Neural progenitor cell (in vitro differentiated cells): ENCODE data around the gene INPP5D. TPM values are rescaled to one million over a fixed set of nuclear protein-coding genes. Genes with fewer than 3 reads are reported as not detected.

Experiments
- DNase-seq: peaks from one replicate; pipeline ENCODE4 v3.0.0-alpha.2; 2016; ENCODE audit warnings: low spot score
- H2AFZ ChIP-seq: fragments of 200-600 bp; sonication (generic); replicated peaks from 2 replicates; pipeline ENCODE4 v1.6.1; 2016; ENCODE audit warnings: antibody characterized with exemption
- H3F3A ChIP-seq: fragments of 200-600 bp; sonication (generic); 2 replicates; pipeline ENCODE4 v1.6.1; 2016; ENCODE audit warnings: antibody characterized with exemption, low read depth
- H3K27ac ChIP-seq: fragments of 200-600 bp; sonication (generic); 2 replicates; pipeline ENCODE4 v1.5.1; 2016; ENCODE audit warnings: mild to moderate bottlenecking
- H3K27me3 ChIP-seq: fragments of 200-600 bp; sonication (generic); 2 replicates; pipeline ENCODE4 v1.6.1; 2016; ENCODE audit warnings: mild to moderate bottlenecking, moderate library complexity
- H3K36me3 ChIP-seq: fragments of 200-600 bp; sonication (generic); 2 replicates; pipeline ENCODE4 v1.5.1; 2016
- H3K4me1 ChIP-seq: fragments of 200-600 bp; sonication (generic); 2 replicates; pipeline ENCODE4 v1.6.1; 2016; ENCODE audit warnings: mixed run types
- H3K4me2 ChIP-seq: fragments of 200-600 bp; sonication (generic); 2 replicates; pipeline ENCODE4 v1.6.1; 2016
- H3K4me3 ChIP-seq: fragments of 200-600 bp; sonication (generic); 2 replicates; pipeline ENCODE4 v1.5.1; 2016
- H3K79me2 ChIP-seq: fragments of 200-600 bp; sonication (generic); 2 replicates; pipeline ENCODE4 v1.6.1; 2016; ENCODE audit warnings: low read depth
- H3K9ac ChIP-seq: fragments of 200-600 bp; sonication (generic); 2 replicates; pipeline ENCODE4 v1.6.1; 2016
- H3K9me3 ChIP-seq: fragments of 200-600 bp; sonication (generic); 2 replicates; pipeline ENCODE4 v1.5.1; 2016; ENCODE audit warnings: low read depth
- H4K20me1 ChIP-seq: fragments of 200-600 bp; sonication (generic); 2 replicates; pipeline ENCODE4 v1.6.1; 2016; ENCODE audit warnings: low read depth
- H3K27ac Mint-ChIP-seq: 3 replicates; pipeline ENCODE4 v1.8.0; 2021; ENCODE audit warnings: mixed read lengths
- H3K27me3 Mint-ChIP-seq: 2 replicates; pipeline ENCODE4 v1.8.0; 2022; ENCODE audit warnings: low read depth, mild to moderate bottlenecking, inconsistent platforms, moderate library complexity, mixed read lengths; ENCODE audit not compliant: insufficient read depth
- H3K36me3 Mint-ChIP-seq: 3 replicates; pipeline ENCODE4 v1.8.0; 2021; ENCODE audit warnings: mixed read lengths
- H3K4me1 Mint-ChIP-seq: 3 replicates; pipeline ENCODE4 v1.8.0; 2021; ENCODE audit warnings: mixed read lengths
- H3K4me3 Mint-ChIP-seq: 3 replicates; pipeline ENCODE4 v1.8.0; 2021; ENCODE audit warnings: mild to moderate bottlenecking, moderate library complexity, mixed read lengths
- H3K9me3 Mint-ChIP-seq: 3 replicates; pipeline ENCODE4 v1.8.0; 2020; ENCODE audit warnings: mixed read lengths
- CTCF ChIP-seq: fragments of 200-600 bp; sonication (generic); IDR thresholded peaks from 2 replicates; pipeline ENCODE4 v1.5.1; 2017; ENCODE audit warnings: antibody characterized with exemption, mild to moderate bottlenecking
- EZH2 ChIP-seq: fragments of 200-600 bp; sonication (generic); IDR thresholded peaks from 2 replicates; pipeline ENCODE4 v1.6.1; 2017; ENCODE audit warnings: antibody characterized with exemption, mild to moderate bottlenecking, moderate library complexity
- EZH2phosphoT487 ChIP-seq: fragments of 200-600 bp; sonication (generic); IDR thresholded peaks from 2 replicates; pipeline ENCODE4 v1.6.1; 2017; ENCODE audit warnings: antibody characterized with exemption
- total RNA-seq: library from RNA; depleted of rRNA; stranded (reverse); fragments of >200 nt; gene quantifications from 2 replicates; pipeline ENCODE4 v1.2.3, GENCODE V29; 2015; ENCODE audit warnings: low replicate concordance

The INPP5D gene
- total RNA-seq, 1 donor from 2014 or later, result 4.2 TPM

GRCh38 chr2:233093166-233093448 is 33.0 kb downstream of the INPP5D start:
- peaks cover 6% of the 10 kb centered on the region for H3K27me3 Mint-ChIP-seq
- no peak overlapping the region for H3K27ac Mint-ChIP-seq
- H3K27me3 ChIP-seq, result no peaks in the 10 kb centered on the region
- no peaks in the 10 kb centered on the region for H3K36me3 Mint-ChIP-seq
- H3K4me1 Mint-ChIP-seq, result peaks cover 13% of the 10 kb centered on the region
- no peak overlapping the region for H3K4me2 ChIP-seq
- H3K27ac ChIP-seq, result no peak overlapping the region
- H3F3A ChIP-seq, result no peaks in the 10 kb centered on the region
- no peaks in the 10 kb centered on the region for H3K9me3 ChIP-seq
- H4K20me1 ChIP-seq, result no peaks in the 10 kb centered on the region
- no peak for DNase-seq
- H3K9me3 Mint-ChIP-seq, result no peaks in the 10 kb centered on the region
- H3K4me1 ChIP-seq, result no peaks in the 10 kb centered on the region
- no peak overlapping the region for H3K9ac ChIP-seq
- H3K36me3 ChIP-seq, result no peaks in the 10 kb centered on the region
- no peak overlapping the region for H3K4me3 Mint-ChIP-seq
- H2AFZ ChIP-seq, result no peak overlapping the region
- H3K79me2 ChIP-seq, result no peaks in the 10 kb centered on the region
- no peak overlapping the region for H3K4me3 ChIP-seq
- TF ChIP-seq EZH2phosphoT487, result no peak
- no peak for TF ChIP-seq EZH2
- no peak for TF ChIP-seq CTCF

- no peaks in the 10 kb centered on the region for H3K9me3 Mint-ChIP-seq
- Histone ChIP-seq H3K9me3 (no peaks in the 10 kb centered on the region), H3F3A (no peaks in the 10 kb centered on the region), H3K27ac (no peak overlapping the region), H3K79me2 (no peaks in the 10 kb centered on the region), H3K36me3 (no peaks in the 10 kb centered on the region), H3K4me1 (no peaks in the 10 kb centered on the region), H3K27me3 (no peaks in the 10 kb centered on the region), H2AFZ (no peak overlapping the region), H3K4me3 (no peak overlapping the region), H3K9ac (no peak overlapping the region), H3K4me2 (no peak overlapping the region), H4K20me1 (no peaks in the 10 kb centered on the region)
- no peaks in the 10 kb centered on the region for H3K36me3 Mint-ChIP-seq
- TF ChIP-seq CTCF, result no peak
- no peak for TF ChIP-seq EZH2phosphoT487
- TF ChIP-seq EZH2, result no peak
- H3K4me1 Mint-ChIP-seq, result peaks cover 13% of the 10 kb centered on the region
- peak overlapping the region; percentile 33 for H3K27ac Mint-ChIP-seq
- DNase-seq, result no peak
- no peak overlapping the region for H3K4me3 Mint-ChIP-seq
- H3K27me3 Mint-ChIP-seq, result peaks cover 6% of the 10 kb centered on the region
These were observed 33.6 kb downstream of the INPP5D start for GRCh38 chr2:233093721-233094120.

GRCh38 chr2:233094614-233095013 is 34.5 kb downstream of the INPP5D start:
- no peaks in the 10 kb centered on the region for H3K79me2 ChIP-seq
- H2AFZ ChIP-seq, result no peak overlapping the region
- no peak overlapping the region for H3K4me3 ChIP-seq
- H3K27ac Mint-ChIP-seq, result peak overlapping the region; percentile 60
- no peaks in the 10 kb centered on the region for H3K9me3 Mint-ChIP-seq
- H3K4me2 ChIP-seq, result no peak overlapping the region
- H4K20me1 ChIP-seq, result no peaks in the 10 kb centered on the region
- no peak for TF ChIP-seq CTCF
- no peak for TF ChIP-seq EZH2
- no peak for TF ChIP-seq EZH2phosphoT487
- no peaks in the 10 kb centered on the region for H3K36me3 ChIP-seq
- H3K27me3 Mint-ChIP-seq, result peaks cover 6% of the 10 kb centered on the region
- H3F3A ChIP-seq, result no peaks in the 10 kb centered on the region
- H3K4me1 Mint-ChIP-seq, result peaks cover 13% of the 10 kb centered on the region
- no peaks in the 10 kb centered on the region for H3K4me1 ChIP-seq
- H3K9ac ChIP-seq, result no peak overlapping the region
- no peak for DNase-seq
- no peaks in the 10 kb centered on the region for H3K36me3 Mint-ChIP-seq
- H3K27me3 ChIP-seq, result no peaks in the 10 kb centered on the region
- H3K4me3 Mint-ChIP-seq, result peak overlapping the region; percentile 8
- no peaks in the 10 kb centered on the region for H3K9me3 ChIP-seq
- no peak overlapping the region for H3K27ac ChIP-seq

- H3K36me3 ChIP-seq, result no peaks in the 10 kb centered on the region
- no peaks in the 10 kb centered on the region for H3F3A ChIP-seq
- H3K4me3 Mint-ChIP-seq, result no peak overlapping the region
- H3K79me2 ChIP-seq, result no peaks in the 10 kb centered on the region
- H3K4me3 ChIP-seq, result no peak overlapping the region
- H3K4me1 ChIP-seq, result no peaks in the 10 kb centered on the region
- no peak for TF ChIP-seq EZH2
- TF ChIP-seq CTCF, result no peak
- no peak for TF ChIP-seq EZH2phosphoT487
- peaks cover 8% of the 10 kb centered on the region for H3K27me3 Mint-ChIP-seq
- no peaks in the 10 kb centered on the region for H3K9me3 ChIP-seq
- no peak overlapping the region for H3K9ac ChIP-seq
- no peak overlapping the region for H2AFZ ChIP-seq
- no peak for DNase-seq
- H3K27me3 ChIP-seq, result no peaks in the 10 kb centered on the region
- peaks cover 13% of the 10 kb centered on the region for H3K4me1 Mint-ChIP-seq
- H4K20me1 ChIP-seq, result no peaks in the 10 kb centered on the region
- no peaks in the 10 kb centered on the region for H3K36me3 Mint-ChIP-seq
- peaks cover 2% of the 10 kb centered on the region for H3K9me3 Mint-ChIP-seq
- H3K27ac ChIP-seq, result no peak overlapping the region
- no peak overlapping the region for H3K27ac Mint-ChIP-seq
- H3K4me2 ChIP-seq, result no peak overlapping the region
These were observed 35.9 kb downstream of the INPP5D start for GRCh38 chr2:233096006-233096405.
